Thyroid gland (tissue), 4 donors: ENCODE measurements around the gene UBAP2.

ENCODE experiments used
- CTCF ChIP-seq, 6 experiments: fragments of 200-600 bp in 3 of 6; fragments of 450-650 bp in 3 of 6; sonication (generic) in 3 of 6; IDR thresholded peaks; one replicate each; pipeline ENCODE4 v1.5.1; 2016 to 2019; ENCODE audit warnings: antibody characterized with exemption in 6 of 6, mild to moderate bottlenecking in 2 of 6, inconsistent platforms in 1 of 6, moderate library complexity in 1 of 6
- POLR2A ChIP-seq, 2 donors: fragments of 450-650 bp; IDR thresholded peaks; one replicate each; pipeline ENCODE4 v1.6.1; 2017; ENCODE audit warnings: antibody characterized with exemption in 2 of 2, mild to moderate bottlenecking in 2 of 2, moderate library complexity in 1 of 2

DNA sequence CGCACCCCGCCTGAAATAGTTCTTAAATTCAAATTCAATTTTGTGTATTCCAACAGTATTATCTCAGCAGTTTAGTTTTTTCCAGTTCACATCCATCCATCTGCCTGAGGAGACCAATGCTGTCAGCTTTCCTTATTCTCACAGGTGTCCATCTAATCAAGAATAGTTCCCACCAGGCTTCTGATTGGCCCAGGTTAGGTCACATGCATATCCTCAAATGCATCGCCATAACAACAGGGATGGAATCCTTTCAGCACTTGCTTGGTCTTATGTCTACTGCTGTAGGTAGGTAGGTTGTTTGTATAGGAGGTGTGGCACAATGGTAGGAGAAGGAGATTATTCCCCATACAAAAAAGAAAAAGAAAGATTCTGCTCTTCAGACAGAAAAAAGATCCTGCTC lies 140.6 kb downstream of the UBAP2 start:
- TF ChIP-seq CTCF (IDR thresholded peaks at IDR 0.05) (no peak), POLR2A (IDR thresholded peaks at IDR 0.05) (no peak)
